GM19324 (cell line): ENCODE results near the gene HNRNPUL1.

ENCODE experiments used
- ATAC-seq: cut with Tn5 transposase; IDR thresholded peaks from one replicate; pipeline ENCODE4 v1.9.1; 2021; ENCODE audit warnings: mild to moderate bottlenecking, moderate library complexity; ENCODE audit not compliant: unreplicated experiment, low FRiP score

HNRNPUL1 gene

GRCh38 chr19:41351339-41352245 is 87.4 kb downstream of the HNRNPUL1 start:
- peak; percentile 43 for ATAC-seq

DNA sequence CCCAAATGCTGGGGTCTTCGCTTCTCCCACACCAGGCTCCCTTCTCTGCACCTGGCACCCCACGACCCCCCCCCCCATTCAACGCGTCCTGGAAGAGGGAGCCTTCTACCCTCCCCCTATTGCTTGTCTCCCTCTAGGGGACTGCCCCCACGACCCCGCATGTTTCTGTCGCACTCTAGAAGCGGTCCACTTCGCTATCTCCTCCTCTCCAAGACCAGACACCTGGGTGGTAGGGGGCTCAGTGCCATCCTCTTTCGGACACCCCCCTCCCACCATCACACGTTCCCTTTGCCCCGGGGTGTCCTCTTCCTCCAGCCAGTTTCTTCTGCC is 88.1 kb downstream of the HNRNPUL1 start:
- no peak for ATAC-seq

DNA sequence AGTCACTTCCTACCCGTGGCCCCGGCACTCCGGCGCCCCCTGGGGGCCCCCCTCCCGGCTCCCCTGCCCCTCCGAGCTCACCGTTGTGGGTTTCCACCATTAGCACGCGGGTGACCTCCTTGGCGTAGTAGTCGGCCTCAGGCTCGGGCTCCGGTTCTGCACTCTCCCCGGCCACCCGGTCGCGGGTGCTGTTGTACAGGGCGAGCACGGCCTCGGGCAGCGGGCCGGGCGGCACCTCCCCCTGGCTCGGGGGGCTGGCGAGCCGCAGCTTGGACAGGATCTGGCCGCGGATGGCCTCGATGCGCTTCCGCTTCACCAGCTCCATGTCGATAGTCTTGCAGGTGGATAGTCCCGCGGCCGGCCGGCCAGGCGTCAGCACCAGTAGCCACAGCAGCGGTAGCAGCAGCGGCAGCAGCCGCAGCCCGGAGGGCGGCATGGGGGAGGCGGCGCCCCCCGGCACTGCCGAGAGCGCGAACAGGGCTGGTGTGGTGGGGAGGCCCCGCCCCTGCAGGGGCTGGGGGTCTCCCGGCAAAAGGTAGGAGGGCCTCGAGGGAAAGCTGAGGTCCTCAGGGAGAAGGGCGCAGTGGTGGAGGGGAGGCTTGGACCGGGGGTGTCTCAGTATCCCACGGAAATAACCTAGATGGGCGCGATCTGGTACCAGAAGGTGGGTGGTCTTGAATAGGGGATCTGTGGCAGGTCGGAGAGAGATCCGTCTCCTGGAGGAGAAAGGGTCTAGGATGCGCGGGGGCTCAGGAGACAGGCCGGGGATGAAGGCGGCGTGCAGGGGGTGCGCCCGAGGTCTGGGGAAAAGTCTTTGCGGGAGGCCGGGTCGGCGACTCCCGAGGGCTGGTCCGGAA is 88.7 kb downstream of the HNRNPUL1 start:
- no peak for ATAC-seq

DNA sequence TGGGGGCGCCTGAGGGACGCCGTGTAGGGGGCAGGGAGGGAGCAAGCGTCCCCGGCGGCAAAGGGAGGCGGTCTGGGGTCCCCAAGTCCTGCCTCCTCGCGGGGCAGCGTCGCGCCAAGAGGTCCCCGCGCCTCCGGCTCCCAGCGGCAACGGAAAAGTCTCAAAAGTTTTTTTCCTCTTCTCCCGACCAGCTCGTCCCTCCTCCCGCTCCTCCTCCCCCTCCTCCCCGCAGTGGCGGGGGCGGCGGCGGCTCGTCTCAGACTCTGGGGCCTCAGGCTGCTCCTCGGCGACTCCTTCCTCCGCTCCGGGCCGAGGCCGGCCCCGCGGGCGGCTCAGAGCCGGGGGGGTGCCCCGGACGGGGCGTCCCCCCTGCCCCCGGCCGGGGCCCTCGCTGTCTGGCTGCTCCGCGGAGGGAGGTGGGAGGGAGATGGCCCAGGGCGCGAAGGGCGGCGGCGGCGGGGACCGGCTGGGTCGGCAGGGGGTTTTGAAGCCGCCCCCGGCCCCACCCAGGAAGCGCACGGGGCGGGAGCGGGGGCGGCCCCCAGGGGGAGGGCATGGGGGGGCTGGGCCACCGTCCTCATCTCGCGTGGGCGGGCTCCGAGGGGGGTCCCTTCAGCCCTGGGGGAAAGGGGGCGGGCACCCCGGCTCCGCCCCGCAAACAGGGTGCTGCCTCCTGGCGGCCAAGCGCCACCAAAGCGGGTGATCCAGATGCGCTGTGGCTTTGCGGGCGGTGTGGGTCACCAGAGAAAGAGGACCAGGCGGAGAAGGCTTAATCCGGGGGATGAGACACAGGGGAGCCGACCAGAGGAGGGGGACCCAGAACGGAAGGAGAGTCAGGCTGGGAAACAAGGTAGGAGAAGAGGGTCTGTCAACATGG is 89.5 kb downstream of the HNRNPUL1 start, which contains the start of gene TGFB1:
Gene TGFB1, minus strand, starts transcription at position 457 of the 877 bp plus-strand sequence. CDS start 878 bp downstream, outside the sequence.
- peak; percentile 62 for ATAC-seq

- no peak for ATAC-seq
Measured at GRCh38 chr19:41354343-41354953, 90.3 kb downstream of the HNRNPUL1 start.

- no peak for ATAC-seq
Measured at GRCh38 chr19:41355035-41355434, 90.9 kb downstream of the HNRNPUL1 start.

DNA sequence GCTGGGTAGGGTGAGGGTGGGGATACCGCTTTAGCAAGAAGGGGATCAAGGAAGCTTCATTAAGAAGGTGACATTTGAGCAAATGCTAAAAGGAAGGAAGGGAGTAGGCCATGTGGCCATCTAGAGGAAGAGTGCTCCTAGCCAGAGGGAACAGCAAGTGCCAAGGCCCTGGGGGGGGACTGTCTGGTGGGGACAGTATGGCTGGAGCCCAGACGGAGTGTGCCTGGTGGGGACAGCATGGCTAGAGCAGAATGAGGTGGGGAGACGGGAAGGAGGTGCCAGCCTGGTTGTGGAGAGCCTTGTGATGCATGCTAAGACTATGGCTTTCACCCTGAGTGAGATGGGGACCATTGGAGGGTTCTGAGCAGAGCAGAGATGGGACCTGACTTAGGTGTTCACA is 91.6 kb downstream of the HNRNPUL1 start:
- no peak for ATAC-seq

DNA sequence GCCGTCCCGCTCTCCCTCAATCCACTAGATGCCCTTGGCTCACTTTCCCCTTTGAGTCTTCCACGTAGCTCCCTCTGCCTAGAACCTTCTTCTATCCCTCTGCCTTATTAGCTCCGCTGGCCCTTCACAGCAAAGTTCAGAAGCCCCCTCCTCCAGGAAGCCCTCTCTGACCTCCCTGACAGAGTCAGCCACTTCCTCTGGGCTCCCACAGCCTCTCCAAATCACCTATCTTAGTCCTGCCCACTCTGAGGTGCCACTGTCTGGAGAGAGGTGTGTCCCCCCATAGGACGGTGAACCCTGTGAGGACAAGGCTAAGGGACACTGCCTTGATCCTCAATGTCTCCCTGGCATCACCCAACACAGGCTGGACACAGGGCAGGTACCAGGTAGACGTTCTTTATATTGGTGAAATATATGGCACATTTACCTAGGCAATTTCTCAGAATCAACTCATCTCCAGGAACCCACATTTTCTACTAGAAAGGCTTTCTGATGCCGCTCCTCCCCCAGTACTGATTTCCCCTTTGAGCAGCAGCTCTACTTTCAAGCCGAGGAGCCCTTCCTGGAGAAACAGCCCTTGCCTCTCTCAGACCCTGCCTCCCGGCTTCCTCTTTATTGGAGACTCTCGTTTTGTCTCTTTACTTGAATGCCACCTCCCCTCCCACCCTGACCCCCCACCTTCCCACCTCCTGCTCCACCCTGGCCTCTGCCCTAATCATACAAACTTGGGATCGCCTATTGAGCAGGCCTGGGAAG is 93.0 kb downstream of the HNRNPUL1 start:
- no peak for ATAC-seq
